Glutamatergic neuron (in vitro differentiated cells): ENCODE measurements around the gene PRKG1. TPM values are rescaled to one million over a fixed set of nuclear protein-coding genes. Genes with fewer than 3 reads are reported as not detected.

Experiments
- DNase-seq: peaks from one replicate; pipeline ENCODE4 v3.0.0; 2022
- H3K27ac Mint-ChIP-seq: one replicate; pipeline ENCODE4 v1.8.0; 2020; ENCODE audit warnings: mild to moderate bottlenecking, mixed read lengths, inconsistent platforms; ENCODE audit not compliant: unreplicated experiment
- H3K27me3 Mint-ChIP-seq: one replicate; pipeline ENCODE4 v1.8.0; 2020; ENCODE audit warnings: mild to moderate bottlenecking, moderate library complexity, mixed read lengths, inconsistent platforms; ENCODE audit not compliant: unreplicated experiment
- H3K36me3 Mint-ChIP-seq: one replicate; pipeline ENCODE4 v1.8.0; 2020; ENCODE audit warnings: mild to moderate bottlenecking, mixed read lengths, inconsistent platforms; ENCODE audit not compliant: unreplicated experiment
- H3K4me1 Mint-ChIP-seq: one replicate; pipeline ENCODE4 v1.8.0; 2020; ENCODE audit warnings: mild to moderate bottlenecking, low read depth, mixed read lengths, inconsistent platforms; ENCODE audit not compliant: unreplicated experiment
- H3K4me3 Mint-ChIP-seq: one replicate; pipeline ENCODE4 v1.8.0; 2020; ENCODE audit warnings: mild to moderate bottlenecking, mixed read lengths, inconsistent platforms; ENCODE audit not compliant: unreplicated experiment
- H3K9me3 Mint-ChIP-seq: one replicate; pipeline ENCODE4 v1.8.0; 2020; ENCODE audit warnings: mild to moderate bottlenecking, moderate library complexity, mixed read lengths, inconsistent platforms; ENCODE audit not compliant: unreplicated experiment
- total RNA-seq: library from RNA; stranded (reverse); fragmentation: NEBNext Ultra II Directional; extraction: Animal tissue kit (Norgen Biotek cat#: 25700); gene quantifications from one replicate; pipeline ENCODE4 v1.2.1, GENCODE V29; 2021; ENCODE audit not compliant: unreplicated experiment
- TF ChIP-seq, protein P1 (sequence below): fragments of 200-600 bp; sonication (generic); IDR thresholded peaks from one replicate; pipeline ENCODE4 v1.5.0; 2021; ENCODE audit not compliant: partially characterized antibody, unreplicated experiment

The PRKG1 gene
- total RNA-seq, 1 donor from 2014 or later = 52.7 TPM

DNA sequence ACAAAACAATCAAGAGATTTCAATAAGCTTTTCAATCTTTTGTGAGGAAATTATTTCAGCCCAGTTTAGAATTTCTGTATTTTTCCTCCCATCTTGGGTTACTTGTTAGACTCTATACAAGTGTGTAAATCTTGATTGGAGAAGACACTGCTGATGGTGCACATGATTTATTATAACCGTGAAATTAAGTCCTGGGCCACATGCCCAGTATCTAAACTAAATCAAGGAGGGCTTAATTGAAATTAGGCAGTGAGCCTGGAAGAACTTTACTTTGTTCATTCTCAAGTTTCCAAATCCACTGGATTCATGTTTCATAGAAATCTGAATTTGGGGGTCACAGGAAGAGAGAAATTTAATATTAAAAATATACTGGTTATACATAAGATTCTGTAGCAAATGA is 580.6 kb downstream of the PRKG1 start:
- Mint-ChIP-seq H3K9me3 (no peaks in the 10 kb centered on the region), H3K27ac (no peak overlapping the region), H3K27me3 (no peaks in the 10 kb centered on the region), H3K4me3 (no peak overlapping the region), H3K36me3 (no peaks in the 10 kb centered on the region), H3K4me1 (no peaks in the 10 kb centered on the region)
- DNase-seq = no peak
- TF ChIP-seq, protein P1, sequence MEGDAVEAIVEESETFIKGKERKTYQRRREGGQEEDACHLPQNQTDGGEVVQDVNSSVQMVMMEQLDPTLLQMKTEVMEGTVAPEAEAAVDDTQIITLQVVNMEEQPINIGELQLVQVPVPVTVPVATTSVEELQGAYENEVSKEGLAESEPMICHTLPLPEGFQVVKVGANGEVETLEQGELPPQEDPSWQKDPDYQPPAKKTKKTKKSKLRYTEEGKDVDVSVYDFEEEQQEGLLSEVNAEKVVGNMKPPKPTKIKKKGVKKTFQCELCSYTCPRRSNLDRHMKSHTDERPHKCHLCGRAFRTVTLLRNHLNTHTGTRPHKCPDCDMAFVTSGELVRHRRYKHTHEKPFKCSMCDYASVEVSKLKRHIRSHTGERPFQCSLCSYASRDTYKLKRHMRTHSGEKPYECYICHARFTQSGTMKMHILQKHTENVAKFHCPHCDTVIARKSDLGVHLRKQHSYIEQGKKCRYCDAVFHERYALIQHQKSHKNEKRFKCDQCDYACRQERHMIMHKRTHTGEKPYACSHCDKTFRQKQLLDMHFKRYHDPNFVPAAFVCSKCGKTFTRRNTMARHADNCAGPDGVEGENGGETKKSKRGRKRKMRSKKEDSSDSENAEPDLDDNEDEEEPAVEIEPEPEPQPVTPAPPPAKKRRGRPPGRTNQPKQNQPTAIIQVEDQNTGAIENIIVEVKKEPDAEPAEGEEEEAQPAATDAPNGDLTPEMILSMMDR = no peak

DNA sequence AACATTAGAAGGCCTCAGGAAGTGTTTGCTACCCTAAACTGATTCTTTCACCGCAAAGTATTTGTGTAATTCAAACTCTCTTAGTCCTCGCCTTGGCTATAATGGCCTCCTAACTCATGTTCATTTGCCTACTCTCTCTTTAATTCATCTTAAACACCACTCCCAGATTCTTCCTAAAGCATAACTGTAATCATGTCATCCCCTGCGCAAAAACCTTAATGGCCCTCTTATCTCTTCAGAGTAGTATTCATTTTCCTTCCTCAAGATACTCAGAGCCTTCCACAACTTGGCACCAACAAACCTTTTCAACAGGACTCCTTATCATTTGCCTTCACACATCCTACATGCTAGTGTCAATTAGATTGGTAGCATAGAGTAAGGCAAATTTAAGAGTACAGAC is 582.2 kb downstream of the PRKG1 start:
- H3K4me3 Mint-ChIP-seq = no peak overlapping the region
- H3K9me3 Mint-ChIP-seq = no peaks in the 10 kb centered on the region
- TF ChIP-seq, protein P1 = no peak
- no peaks in the 10 kb centered on the region for H3K4me1 Mint-ChIP-seq
- no peak overlapping the region for H3K27ac Mint-ChIP-seq
- DNase-seq = no peak
- H3K27me3 Mint-ChIP-seq = no peaks in the 10 kb centered on the region
- no peaks in the 10 kb centered on the region for H3K36me3 Mint-ChIP-seq

DNA sequence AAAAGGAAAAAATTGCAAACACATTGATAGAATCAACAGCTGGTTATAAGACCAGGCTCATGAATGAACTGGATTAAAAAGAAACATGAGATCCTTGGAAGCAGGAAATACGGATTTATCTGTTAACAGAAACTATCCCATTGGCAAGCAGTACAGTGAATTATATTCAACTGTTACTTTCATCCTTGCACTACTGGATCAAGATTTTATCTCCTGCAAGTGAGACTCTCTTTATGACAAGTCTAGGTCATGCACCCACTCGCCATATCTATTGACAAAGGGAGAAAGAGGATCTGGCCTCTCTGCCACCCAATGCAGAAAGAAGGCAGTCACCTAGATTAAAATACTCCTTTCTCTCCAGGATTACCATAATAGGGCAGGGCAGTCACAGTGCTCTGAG is 583.7 kb downstream of the PRKG1 start:
- no peaks in the 10 kb centered on the region for H3K27me3 Mint-ChIP-seq
- no peak for DNase-seq
- H3K4me1 Mint-ChIP-seq = no peaks in the 10 kb centered on the region
- no peak overlapping the region for H3K27ac Mint-ChIP-seq
- H3K4me3 Mint-ChIP-seq = no peak overlapping the region
- H3K9me3 Mint-ChIP-seq = peaks cover 1% of the 10 kb centered on the region
- TF ChIP-seq, protein P1 = no peak
- H3K36me3 Mint-ChIP-seq = no peaks in the 10 kb centered on the region

DNA sequence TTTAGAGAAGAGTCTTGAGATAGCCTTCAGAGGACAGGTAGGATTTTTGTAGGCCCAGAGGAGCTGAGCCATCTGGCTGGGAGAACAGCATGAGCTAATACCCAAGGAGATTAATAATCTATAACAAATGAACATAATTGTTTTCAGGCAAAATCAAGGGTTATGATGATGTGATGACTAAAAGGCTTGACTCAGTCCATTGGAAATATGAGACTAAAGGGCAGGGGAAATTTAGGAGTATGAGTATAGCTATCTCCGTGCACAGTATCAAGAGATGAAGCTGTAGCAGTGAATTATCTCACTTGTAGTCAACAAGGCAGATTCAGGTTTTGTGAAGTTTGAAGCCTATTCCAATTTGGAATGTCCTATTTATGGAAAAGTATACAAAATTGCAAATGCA is 585.1 kb downstream of the PRKG1 start:
- TF ChIP-seq, protein P1 = no peak
- H3K4me3 Mint-ChIP-seq = no peak overlapping the region
- no peaks in the 10 kb centered on the region for H3K4me1 Mint-ChIP-seq
- peaks cover 1% of the 10 kb centered on the region for H3K9me3 Mint-ChIP-seq
- H3K27me3 Mint-ChIP-seq = no peaks in the 10 kb centered on the region
- H3K27ac Mint-ChIP-seq = no peak overlapping the region
- DNase-seq = no peak
- no peaks in the 10 kb centered on the region for H3K36me3 Mint-ChIP-seq

DNA sequence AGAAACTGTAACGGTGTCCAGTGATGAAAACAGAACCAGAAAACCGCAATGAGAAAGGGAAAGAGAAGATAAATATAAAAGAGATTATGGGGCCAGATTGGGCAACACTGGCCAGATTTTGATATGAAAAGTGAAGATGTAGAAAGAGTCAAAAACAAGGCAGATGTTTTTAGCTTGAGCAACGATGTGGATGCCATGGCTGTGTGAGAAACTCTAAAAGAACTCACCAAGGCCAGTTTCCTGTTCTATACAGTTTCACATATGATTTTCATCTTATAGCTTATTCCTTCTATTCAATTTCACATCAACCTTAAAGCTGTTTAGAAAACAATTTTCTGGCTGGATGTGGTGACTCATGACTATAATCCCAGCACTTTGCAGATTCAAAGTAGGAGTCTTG is 588.8 kb downstream of the PRKG1 start:
- no peak overlapping the region for H3K4me3 Mint-ChIP-seq

More for the DNA sequence above, 588.8 kb downstream of the PRKG1 start:
- DNase-seq = no peak
- Mint-ChIP-seq H3K4me1 (no peaks in the 10 kb centered on the region), H3K36me3 (no peaks in the 10 kb centered on the region), H3K27me3 (no peaks in the 10 kb centered on the region), H3K9me3 (peaks cover 3% of the 10 kb centered on the region), H3K27ac (no peak overlapping the region)
- TF ChIP-seq, protein P1 = no peak
